G401.6 (cell line): Measurements from ENCODE around the gene MED27.
"Not testable (repeated sequence)": the region's sequence is repeated elsewhere in the genome, so short reads cannot be mapped to it uniquely, and the experiment has no call there.

Experiments used
- FAIRE-seq: peaks from 2 replicates; lab custom pipeline; 2012; peaks lifted over from hg19 to GRCh38; lab: Jason Lieb, UNC

MED27 gene

GRCh38 chr9:132077881-132078698 lies 1.6 kb downstream of the MED27 start:
- FAIRE-seq = no peak

DNA sequence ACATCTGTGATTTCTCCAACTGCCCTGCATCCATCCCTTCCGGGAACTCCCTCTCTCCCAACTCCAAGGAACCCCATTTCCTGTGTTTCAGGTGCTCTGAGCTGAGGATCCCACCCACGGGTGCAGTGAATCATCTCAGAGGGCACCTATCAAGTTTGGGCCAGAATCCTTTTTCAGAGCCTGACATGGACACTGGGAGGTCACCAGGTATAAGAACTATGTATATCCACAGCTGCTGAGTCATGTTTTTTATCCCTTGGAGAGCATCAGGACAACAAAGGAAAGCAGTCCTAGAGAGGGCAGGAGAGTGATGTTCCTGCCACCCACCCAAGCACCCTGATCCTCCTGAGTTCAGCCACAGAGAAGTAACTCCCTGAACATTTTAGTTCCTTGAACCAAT lies 3.8 kb downstream of the MED27 start:
- no peak for FAIRE-seq

- FAIRE-seq = no peak
These were observed 4.9 kb downstream of the MED27 start for GRCh38 chr9:132074736-132075135.

DNA sequence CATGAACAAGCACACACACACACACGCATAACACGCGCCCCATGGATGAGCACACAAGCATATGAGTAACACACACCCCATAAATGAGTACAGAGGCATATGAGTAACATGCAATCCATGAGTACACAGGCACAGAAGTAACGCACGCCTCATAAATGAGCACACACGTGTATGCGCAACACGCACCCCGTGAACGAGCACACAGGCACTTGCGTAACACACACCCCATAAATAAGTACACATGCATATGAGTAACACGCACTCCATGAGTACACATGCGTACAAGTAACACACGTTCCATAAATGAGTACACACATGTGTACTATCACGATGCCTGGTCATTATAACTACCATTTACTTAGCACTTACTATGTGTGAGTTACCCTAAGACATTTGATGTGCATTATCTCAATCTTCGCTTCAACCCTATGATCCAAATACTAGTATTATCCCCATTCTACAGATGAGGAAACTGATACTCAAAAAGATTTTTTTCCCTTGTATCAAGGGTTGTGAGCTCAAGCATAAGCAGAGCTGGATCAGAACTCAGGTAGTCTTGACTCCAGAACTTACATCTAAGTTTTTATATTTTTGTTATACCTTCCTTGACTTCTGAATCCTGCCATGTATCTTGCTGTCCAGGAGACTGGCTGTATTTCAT lies 7.7 kb downstream of the MED27 start:
- no peak for FAIRE-seq

DNA sequence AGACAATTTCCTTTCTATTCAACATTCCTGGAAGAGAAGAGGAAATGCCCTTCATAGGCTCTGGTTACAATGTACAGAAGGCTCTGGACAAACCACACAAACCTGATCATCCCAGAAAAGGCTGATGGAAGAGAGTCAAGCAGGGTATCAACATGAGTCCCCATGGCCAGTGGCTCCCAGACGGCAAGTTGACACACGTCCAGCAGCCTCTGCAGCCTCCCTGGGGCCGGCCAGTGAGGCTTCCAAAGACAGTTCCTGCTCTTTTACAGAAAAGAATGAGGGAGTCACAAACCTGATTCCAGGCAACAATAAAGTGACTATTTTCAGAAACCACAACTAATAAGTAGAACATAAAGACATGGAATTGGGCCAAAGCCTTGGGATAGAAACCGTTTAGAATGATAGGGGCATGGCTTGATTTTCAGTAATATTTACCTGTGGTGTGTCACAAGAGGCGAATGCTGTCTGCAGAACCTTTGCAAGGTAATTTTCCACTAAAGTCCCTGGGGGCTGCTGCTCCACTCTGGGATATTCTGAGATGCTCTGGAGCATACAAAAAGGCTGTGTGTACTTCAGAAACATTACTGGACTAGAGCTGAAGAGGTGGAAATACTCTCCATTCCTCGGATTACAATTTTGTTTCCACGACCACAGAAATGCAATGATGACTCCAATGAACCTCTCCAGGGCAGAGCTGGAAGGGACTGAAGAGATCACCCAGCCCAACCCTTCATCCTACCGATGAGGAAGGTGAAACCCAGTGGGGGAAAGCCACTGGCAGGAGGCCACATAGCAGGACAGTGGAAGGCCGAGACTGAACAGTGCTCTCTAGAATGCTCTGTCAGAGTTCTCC lies 10.4 kb downstream of the MED27 start:
- FAIRE-seq = no peak

DNA sequence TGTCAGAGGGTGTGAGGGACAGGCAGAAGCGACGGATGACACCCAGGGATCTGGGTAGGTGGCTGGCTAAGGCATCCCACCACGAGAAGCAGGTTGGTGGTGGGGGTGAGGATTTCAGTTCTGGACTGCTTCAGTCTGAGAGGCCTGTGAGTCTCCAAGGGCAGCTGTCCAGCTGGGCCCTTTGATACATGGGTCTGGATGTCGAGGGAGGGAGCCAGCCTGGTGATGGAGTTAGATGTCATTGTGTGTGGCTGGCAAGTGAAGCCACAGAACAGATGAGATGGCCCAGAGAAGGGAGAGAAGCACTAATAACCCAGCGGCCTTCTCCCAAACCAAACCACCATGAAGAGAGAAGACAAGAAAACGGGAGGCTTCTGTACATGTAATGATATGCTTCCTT lies 11.1 kb downstream of the MED27 start:
- no peak for FAIRE-seq

DNA sequence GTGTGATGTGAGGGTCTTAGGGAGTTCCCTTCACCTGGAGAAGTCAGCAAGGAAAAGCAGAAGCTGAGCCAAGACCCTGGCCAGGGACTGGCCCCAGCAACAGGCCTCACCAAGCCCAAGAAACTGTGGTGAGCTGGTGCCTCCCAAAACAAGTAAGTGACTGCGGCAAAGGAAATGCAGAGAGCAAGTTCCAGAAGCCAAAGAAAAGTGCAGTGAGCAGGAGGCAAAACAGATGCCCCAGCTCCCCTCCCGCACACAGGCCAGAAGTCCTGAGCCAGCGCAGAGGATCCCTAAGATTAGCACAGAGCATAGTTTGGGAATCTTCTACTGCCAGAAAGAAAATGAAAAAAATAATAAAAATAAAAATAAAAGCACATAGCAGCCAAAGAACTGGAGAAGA lies 13.2 kb downstream of the MED27 start:
- FAIRE-seq = no peak

DNA sequence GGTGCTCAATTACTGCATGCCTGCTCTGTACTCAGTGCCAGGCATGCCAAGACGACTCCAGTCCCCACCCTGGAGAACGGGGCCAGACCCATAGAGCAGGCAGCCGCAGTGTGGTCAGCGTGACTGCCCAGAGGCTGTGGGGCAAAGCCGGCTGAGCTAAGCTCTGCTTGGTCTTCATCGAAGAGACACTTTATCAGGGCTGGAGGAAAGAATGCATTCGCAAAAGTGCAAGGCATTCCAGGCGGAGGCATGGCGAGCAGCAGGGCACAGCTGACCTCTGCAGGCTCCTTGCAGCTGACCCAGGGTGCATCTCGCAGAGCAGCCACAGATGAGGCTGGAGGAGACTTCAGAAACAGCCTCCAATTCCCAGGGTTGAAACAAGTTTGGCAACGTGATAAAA lies 13.6 kb downstream of the MED27 start:
- FAIRE-seq = no peak

DNA sequence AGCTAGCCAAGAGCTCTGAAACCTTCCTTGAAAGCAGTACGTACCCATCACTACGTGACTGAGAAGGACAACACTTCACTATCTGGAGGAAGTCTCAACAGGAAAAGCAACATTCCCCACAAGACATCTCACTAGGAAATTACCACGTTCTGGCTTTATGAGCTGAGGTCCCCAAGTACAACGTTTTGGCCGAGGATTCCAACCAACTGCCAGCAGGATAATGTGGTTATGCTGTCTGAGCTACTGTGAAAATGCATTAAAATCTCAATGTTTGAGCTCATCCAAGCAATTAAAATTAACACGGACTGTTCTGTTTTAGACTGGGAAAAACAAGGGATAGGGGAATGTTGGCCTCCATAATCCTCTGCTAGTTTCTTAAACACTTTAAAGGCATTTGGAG lies 16.4 kb downstream of the MED27 start:
- FAIRE-seq = no peak

- no peak for FAIRE-seq
These were observed 16.9 kb downstream of the MED27 start for GRCh38 chr9:132062806-132063205.

DNA sequence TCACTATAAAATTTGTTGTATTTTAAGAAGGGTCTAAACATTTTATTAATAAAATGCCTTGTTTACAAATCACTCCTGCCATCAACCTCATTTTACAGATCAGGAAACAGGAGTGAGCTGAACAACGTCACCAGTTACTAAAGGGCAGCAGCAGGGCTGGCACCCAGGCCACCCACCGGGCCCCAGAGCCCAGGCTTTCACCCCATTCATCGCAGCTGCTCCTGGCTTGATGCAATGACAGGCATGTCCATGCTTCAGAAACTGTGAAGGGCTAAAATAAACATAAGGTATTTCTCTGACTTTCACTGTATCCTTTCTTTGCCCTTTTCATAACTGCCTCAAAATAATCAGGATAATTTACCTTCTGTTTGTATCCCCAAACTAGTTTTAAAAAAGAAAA lies 18.1 kb downstream of the MED27 start:
- no peak for FAIRE-seq

DNA sequence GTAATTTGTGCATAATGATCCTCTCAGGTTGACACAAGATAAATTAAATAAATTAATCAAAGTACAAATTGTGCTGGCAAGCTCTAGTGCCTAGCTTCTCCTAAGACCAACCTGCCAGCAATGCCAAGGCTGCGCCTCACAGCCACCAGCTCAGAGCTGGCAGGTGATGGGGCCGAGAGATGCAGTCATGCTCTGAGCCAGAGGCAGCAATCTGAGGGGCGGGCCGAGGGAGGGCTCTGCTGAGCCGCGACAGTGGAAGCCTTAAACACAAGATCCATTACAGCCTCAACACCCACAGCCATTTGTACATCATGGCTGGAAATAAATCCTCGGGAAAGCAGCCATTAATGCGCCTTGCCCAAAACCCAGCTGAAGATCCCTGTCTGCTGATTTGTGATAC lies 20.3 kb downstream of the MED27 start:
- no peak for FAIRE-seq

DNA sequence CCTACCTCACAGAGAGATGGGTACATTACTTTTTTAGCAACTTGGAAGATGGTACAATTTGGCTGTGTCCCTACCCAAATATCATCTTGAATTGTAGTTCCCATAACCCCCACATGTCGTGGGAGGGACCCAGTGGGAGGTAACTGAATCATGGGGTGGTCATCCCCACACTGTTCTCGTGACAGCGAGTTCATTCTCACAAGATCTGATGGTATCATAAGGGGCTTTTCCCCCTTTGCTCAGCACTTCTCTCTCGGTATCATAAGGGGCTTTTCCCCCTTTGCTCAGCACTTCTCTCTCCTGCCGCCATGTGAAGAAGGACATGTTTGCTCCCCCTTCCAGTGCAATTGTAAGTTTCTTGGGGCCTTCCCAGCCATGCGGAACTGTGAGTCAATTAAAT lies 21.4 kb downstream of the MED27 start:
- not testable (repeated sequence) for FAIRE-seq

DNA sequence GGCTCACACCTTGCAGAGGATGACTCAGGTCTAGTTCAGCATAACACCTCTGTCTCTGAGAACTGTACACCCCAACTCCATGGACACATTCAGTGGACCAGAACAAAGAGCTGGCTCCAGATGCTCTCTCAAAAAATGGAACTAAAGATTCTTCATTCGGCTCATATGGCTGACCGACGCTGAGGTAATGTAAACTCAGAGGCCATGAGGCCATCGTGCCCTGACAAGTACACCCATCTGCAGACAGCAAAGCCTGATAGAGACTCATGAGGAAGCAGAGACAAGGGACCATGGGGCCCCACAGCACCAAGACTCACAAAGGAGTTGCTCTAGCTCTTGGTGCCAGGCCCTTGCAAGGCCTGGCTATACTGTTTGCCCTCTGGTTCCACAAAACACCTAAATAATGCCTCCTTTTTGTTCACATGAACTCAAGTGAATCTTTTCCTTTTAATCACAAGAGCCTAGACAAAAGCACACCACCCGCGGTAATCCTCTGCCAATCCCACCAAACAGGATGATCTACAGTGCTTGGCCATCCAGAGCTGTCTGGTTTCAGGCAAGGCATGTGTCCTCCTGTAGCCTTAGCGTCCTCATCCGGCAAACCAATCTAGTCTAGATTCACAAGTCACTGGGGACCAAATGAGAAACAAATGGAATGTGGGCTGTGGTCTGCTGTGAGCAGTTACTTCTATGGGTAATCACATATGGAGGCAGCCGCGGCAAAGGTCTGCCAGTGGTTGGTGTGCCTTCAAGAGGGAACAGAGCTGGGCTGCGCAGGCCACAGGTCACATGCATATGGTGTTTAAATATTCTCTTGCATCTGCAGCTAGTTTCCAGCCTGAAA lies 22.7 kb downstream of the MED27 start:
- FAIRE-seq = no peak

DNA sequence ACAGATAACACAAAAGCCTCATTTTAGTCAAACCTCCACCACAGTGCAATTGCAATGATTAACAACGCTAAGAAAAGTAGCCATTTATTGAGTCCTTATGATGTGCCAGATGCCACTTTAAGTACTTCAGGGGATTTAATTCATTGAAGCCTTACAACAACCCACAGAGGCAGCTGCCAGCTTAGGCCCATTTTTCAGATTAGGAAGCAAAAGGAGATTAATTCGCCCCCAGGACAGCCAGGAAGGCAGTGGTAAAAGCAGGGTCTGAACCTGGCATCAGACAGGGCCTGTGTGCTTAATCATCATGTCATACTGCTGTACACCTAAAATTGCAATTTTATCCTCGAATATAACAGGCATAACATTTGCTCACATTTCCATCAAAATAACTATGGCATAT lies 23.9 kb downstream of the MED27 start:
- no peak for FAIRE-seq

- FAIRE-seq = no peak
These were observed 25.6 kb downstream of the MED27 start for GRCh38 chr9:132054024-132054423.

DNA sequence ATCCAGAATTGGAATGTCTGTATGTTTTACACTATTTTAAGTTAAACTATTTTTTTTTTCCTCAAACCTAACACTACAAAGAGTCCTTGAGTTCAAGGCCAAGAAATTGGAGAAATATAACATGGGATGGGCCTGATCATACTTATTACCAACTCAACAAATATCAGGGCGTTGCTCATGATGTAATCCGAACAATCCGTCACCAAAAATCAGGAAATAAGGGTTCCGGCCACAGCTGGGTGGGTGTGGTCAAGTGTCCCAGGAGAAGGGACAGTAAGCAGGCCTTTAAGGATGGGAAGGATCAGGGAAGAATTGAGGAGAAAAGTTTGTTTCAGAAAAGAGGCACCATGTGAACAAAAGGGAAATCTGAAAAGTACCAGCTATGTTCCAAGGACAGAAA lies 29.8 kb downstream of the MED27 start:
- FAIRE-seq = no peak

DNA sequence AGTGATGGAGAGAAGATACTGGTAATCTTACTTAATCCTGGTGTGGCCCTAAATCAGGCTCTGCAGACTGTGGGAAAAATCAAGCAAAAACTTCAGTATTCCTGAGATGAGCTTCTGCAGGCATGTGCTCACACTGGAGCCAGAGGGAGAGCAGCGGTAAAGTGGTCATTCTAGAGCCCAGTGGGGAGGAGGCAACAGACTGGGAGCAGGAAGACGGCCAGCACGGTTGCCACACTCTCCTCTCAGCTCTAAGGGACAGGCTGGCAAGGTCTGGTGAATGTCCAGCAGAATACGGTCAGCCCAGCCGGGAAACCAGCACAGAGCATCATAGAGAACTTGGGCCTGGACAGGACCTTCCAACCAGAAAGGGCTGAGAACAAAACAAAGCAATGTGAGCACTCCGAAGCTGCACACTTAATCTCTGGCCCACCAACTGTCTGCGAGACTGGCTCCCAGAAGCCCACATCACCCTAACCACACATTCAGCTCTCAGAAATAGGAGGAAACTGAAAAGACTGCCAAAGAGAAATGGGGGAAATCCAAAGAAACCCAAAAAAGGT lies 30.3 kb downstream of the MED27 start:
- no peak for FAIRE-seq

DNA sequence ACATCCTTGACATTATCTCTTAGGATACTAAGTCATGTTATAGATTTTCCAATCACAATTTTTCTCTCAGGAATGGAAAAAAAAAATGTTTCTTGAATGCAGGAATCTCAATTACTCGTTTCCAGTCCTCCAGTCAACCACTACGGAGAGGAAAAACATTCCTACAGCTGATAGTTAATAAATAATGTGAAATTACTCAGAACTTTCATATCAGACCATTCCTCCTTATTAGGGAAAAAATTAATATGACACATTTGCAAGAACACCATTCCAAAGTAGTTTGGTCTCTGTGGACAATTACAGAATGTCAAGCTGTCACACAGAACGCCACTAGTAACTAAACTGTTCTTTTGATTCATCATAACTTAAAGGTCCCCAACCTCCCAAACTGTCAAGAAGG lies 31.5 kb downstream of the MED27 start:
- FAIRE-seq = no peak

DNA sequence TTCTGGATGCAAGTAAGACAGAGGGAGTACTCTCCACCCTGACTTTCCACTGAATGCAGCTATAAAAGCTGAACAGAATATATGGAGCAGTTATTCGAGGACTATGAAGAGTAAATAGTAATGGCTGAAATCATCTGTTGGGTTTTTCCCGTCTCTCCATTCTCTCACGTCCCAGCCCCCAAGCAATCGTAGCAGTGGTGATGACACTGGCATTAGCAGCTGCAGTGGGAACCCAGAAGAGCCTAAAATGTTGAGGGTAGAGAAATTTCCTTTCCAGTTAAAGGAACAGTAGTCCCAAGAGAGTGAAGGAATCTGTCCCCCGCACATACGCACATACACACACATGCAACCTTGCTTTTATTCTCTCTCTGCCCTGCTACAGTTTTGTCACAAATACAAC lies 33.2 kb downstream of the MED27 start:
- FAIRE-seq = no peak

DNA sequence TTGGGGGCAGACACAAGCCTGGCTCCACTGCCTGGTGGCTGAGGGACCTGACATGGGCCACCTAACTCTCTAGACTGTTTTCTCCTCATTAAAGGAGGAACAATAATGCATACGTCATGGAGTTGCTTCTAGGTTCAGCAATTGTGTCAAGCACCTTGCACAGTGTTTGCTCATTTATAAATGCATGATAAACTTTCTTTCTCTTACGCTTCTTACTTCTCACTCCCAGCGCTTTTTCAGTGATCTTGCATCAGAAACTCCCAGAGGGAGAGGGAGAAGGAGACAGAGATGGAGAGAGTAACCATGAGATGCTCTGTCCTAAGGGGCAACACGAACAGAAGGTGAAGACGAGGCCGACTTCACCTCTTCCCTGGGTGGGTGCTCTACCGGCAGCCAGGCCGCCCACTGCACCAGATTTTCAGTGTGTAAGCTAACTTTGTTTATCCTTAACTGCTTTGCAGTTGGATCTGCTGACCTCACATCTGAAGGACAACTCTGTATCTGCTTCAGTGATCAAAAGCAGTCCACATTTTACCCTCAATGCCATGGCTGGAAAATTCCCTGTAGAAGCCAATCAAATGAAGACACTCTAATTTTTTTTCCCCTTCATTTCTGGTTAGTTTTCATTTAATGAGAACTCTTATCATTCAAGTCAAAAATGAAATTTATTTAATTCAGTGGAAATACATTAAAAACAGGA lies 35.3 kb downstream of the MED27 start:
- FAIRE-seq = no peak
